DLD1 (cell line): ENCODE data around the gene HIVEP2.

Experiments used
- in situ Hi-C: cut with HindIII; loops from 2 replicates; pipeline ENCODE4 v1.10.0; 2017; ENCODE audit warnings: low sequenced_read_pairs

Gene HIVEP2

GRCh38 chr6:142716097-142716496 is 228.9 kb downstream of the HIVEP2 start:
- in situ Hi-C loops: no loop called here

DNA sequence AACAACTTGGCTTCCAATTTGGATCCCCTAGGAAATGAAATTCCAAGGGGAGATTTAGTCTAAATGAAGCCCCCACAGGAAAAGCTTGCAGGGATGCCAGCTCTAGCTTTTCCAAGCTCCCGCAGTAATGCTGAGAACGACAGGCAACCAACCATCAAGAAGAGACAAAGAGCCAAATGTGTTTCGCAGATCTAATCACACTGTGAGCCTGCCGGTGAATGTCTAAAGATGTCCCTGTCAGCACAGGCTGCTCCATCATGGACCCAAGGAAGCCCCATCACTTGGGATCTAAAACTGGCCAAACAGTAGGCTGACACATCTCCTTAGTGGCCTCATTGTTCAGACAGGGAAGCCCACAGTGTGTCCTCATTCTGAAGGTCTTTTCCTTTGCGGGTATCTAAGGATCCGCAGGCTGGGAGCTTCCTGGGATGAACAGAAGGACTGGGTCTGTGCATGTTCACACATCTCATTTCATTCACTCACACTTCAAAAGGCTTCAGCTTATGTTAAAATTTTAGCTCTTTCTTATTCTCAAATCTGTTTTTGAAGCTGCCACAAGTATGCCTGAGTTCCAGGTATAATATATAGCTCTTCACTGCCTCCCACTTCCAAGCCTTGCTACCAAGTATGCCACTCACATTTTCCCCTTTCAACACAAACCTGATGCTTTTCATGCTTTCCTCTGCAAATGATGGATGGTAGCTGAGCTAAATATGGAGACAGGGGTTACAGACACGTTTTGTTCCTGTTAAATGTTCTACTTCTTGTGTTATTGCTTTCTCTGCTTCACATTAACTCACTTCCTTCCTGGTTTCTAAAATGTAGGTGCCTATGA is 229.8 kb downstream of the HIVEP2 start:
- in situ Hi-C loops: no loop called here

GRCh38 chr6:142713959-142714358 is 231.0 kb downstream of the HIVEP2 start:
- in situ Hi-C loops: no loop called here

GRCh38 chr6:142712231-142712630 is 232.7 kb downstream of the HIVEP2 start:
- in situ Hi-C loops: no loop called here

DNA sequence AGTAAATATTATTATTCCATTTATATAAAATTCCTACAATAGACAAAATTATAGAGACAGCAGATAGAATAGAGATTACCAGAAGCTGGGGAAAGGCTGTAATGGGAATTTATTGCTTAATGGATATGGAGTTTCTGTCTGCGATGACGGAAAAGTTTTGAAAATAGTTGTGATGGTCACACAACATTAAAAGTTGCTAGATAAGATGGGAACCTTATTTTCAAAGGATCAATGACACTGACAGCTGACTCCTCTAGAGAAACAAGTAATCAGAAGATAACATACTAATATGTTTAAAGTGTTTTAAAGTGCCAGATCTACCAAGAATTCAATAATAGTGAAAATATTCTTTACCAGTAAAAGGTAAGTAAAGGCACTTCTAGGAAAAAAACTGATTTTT is 236.3 kb downstream of the HIVEP2 start:
- in situ Hi-C loops: no loop called here

GRCh38 chr6:142707255-142707654 is 237.7 kb downstream of the HIVEP2 start:
- in situ Hi-C loops: no loop called here

DNA sequence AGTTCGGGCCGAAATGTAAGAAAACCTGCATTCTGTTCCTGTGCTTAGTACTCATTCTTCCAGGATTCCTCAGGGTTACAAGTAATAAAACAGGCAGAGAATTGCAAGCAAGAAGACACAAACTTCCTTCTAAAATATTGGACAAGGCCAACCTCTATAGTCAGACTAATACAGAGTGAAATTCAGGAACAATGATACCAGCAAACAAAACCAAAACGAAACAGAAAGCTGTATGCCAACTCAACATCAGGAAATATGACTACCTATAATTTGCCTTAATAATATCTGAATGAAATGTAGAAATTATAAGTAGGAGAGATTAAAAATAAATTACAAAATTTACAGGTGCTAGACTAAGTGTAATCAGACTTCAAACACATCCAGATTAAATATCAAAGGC is 238.8 kb downstream of the HIVEP2 start:
- in situ Hi-C loops: no loop called here

DNA sequence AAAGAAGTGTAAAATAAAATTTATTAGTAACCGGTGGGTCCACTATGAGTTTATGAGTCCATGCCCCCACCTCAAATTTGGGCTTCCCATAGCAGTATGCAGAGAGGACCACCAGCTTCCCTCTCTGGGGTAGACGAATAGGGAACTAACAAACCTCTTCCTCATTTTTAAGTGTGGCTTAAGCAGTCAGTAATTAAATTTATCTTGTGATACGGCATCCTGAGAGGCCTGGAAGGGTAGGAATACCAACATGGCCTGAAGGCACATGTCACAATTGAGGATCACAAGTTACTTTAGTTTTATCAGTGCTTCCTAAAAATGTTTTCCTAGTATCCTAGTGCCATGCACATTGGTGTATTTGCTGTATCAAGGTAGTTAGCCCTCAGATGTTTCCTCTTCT is 239.9 kb downstream of the HIVEP2 start:
- in situ Hi-C loops: no loop called here

DNA sequence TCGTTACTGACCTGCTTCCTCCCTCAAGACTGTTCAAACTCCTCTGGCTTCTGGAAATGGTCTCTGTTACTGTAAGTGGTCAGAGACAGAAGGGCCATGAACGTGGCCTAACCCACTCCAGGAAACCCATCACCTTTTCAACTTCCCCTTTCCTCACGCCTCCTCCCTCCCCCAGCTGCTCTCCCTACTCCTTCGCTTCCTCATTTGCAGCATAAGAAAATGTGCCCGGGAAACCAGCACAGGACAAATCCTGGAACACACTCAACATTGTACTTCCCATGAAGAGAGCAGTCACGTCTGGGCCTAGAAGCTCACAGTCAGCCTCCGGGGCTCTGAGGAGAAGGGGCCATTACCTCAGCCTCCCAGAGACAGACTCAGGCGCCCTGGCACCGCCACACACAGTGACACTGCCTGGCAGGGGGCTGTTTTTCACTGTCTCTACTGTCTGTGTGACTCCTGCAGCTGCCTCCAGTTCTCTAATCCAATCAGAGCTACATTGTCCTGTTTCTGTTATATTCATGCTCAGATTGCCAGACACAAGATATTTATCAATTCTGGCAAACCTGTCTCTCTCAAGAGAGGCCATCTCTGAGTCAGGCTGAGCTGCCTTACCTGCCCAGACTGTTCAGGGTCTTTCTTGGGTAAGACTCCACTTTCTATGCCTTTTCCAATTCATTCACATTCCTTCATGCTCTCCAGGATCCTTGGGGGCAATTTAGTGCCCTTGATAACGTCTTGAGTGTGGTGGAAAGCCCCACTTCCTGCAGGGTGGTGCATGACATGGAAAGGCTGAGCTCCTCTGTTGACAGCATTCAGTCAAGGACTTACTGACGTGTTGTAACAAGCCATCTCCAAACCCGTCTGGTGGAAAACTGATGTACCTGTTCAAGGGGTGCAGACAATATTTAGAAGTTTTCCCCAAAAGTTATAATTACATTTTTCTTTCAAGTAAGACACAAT is 242.2 kb downstream of the HIVEP2 start:
- in situ Hi-C loops: no loop called here
